Dedifferentiated amniotic fluid mesenchymal stem cell (primary cell): ENCODE measurements around the gene ATP2A3.

ENCODE experiments used
- DNase-seq: peaks from one replicate; pipeline ENCODE4 v3.0.0-alpha.2; 2016; ENCODE audit errors: extremely low spot score

Gene ATP2A3

DNA sequence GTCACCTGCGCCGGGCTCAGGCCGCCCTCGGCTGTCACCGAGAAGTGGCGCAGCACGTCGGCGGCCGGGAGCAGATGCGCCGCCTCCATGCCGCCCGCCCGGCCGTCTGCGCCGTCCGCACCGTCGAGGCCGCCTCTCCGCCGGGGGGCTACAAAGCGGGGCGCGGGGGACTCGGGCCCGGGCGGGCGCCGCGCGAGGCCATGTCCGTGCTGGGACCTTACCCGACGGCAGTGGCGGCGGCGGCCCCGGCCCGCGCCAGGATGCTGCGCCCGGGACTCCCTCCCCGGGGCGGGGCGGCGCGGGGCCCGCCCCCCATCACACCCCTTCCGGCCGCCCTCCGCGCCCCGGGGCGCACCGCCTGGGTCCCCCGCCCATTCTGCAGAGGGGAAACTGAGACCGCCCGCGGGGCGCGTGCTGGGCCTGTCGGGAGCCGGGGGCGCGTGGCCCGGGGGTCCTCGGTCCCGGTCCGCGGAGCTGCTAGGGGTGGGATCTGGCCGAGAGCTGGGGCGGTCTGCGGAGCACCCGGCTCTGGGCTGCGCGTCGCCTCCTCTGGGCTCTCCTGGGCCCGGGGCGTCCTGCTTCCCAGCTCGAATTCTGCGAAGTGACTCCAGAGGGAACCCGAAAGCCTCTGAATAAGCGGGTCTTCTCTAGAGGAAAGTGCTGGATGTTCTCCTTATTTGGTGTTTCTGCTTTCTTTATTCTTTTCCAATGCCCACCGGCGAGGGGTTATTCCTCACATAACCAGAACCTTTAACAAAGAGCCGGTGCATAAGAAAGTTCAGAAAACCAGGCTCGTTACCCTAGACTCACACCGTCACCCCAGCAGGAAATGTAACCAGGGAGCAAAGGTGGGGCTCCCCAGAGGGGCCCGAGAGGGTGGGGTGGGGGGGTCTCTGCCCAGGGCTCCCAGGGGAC is at the start of gene ATP2A3:
TSS of gene ATP2A3 (minus strand) at position 235 of the 915 bp plus-strand sequence. CDS start at position 89, 146 bp downstream.
- no peak for DNase-seq

DNA sequence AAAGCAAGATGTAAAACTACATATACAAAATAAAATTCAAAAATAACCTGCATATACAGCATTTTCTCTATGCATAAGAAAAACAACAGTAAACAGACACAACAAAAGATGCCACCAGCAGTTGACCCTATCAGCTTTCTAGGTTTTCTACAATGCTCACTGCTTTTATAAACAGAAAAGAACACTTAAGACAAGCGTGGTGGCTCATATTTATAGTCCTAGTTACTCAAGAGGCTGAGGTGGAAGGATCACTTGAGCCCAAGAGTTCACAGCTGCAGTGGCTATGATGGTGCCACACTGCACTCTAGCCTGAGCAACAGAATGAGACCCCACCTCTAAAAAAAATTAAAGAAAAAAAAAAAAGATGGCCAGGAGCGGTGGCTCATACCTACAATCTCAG is 46.5 kb upstream of the ATP2A3 start:
- DNase-seq, result no peak

DNA sequence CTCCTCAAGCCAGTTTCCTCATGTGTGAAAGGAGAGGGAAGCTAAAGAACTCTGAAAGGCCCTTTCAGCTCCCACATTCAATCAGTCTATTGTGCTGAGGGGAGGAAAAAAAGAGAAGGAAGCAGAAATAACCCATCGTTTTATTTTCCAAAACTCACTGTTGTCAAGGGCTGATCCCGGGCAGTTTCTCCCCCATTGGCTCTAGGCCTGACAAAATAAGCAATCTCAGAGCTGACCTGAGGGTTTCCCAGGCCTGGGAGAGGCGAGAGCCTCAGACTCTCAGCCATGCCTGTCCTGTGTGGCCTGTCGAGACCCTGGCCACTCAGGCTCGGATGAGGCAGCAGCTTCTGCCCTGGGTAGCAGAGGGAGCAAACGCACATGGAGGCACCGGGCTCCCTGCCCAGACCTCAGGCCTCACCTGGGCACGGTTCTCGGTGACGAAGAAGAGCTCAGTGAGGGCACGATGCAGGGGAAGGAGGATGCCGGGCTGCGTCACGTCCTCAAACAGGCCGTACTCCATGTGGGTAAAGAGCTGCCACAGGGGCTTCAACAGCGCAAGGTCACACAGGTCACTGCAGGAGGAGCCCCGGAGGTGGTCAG is 45.0 kb upstream of the ATP2A3 start:
- no peak for DNase-seq

- no peak for DNase-seq
Observed at GRCh38 chr17:4008441-4009185, 44.4 kb upstream of the ATP2A3 start.

DNA sequence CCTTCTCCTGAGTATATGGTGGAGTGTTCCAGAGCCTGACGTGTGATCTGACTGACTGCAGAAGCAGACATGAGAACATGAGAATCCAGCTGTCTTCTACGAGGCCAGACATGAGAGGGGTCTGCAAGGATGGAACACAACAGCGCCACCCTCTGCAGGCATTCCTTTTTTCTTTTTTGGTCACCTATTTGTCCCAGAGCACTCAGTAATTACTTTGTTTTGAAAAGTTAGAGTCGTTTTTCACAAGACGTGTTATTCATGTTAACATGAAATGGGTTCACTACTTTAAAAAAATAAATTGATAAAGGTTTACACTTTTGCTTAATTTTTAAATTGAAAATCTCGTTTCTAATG is 43.8 kb upstream of the ATP2A3 start:
- no peak for DNase-seq

- no peak for DNase-seq
Observed at GRCh38 chr17:4007346-4008081, 43.3 kb upstream of the ATP2A3 start.

GRCh38 chr17:4006745-4007211 is 42.5 kb upstream of the ATP2A3 start:
- DNase-seq, result no peak

- no peak for DNase-seq
Observed at GRCh38 chr17:4006165-4006589, 41.9 kb upstream of the ATP2A3 start.

DNA sequence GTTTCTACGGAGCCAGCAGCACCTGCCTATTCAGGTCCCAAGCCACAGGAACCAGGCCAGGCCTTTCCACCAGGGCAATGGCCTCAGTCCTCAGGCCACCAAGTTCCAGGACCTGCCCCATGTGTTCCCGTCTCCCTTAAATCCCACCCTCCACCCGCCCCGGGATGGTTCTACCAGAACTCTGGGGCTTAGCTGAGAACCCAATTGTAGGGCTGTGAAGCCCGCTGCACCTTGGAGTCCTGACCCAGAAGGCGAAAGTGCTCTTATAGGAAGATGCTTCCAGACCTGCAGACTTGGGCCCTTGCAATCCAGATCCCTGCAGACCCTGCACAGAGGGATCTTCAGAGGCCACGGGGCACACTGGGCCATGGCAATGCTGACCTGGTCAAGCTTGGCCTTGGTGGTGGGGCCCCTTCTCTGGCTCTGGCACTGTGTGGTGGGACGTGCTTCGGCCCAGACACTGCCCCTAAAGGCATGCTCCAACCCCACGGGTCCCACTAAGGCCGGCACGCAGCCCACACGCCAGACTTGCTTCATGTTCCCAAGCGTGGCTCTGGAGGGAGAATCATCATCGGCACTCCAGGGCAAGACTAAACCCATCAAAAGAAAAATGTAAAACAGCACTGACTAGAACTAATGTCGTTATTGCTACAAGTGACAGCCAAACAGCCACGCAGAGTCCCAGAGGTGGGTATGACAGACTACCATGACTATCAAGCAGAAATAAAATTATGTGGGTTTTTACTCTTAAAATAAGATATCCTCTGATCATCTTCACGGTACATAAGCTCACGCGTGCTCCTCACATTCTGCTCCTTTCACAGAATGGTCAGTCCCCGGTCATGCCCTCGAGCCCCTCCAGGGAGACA is 41.3 kb upstream of the ATP2A3 start:
- no peak for DNase-seq

- no peak for DNase-seq
Observed at GRCh38 chr17:4004517-4005295, 40.5 kb upstream of the ATP2A3 start.

GRCh38 chr17:4003501-4004421 is 39.5 kb upstream of the ATP2A3 start:
- DNase-seq, result no peak

DNA sequence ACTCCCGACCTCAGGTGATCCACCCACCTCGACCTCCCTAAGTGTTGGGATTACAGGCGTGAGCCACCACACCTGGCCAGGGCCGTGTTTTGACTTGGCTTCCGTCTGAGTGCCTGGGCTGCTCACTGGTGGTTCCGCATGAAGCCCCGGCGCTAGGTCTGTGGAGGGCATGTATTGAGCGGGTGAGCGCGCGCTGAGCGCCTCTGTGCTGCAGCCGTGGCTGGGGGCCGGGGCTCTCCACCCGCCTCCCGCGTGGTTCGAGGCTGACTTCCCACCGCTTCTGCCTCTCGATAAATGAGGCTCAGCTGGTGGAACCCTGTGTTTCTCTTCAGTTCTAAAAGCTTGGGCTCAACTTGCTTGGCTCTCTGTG is 38.9 kb upstream of the ATP2A3 start:
- DNase-seq, result no peak

GRCh38 chr17:4001048-4001590 is 36.9 kb upstream of the ATP2A3 start:
- DNase-seq, result no peak

DNA sequence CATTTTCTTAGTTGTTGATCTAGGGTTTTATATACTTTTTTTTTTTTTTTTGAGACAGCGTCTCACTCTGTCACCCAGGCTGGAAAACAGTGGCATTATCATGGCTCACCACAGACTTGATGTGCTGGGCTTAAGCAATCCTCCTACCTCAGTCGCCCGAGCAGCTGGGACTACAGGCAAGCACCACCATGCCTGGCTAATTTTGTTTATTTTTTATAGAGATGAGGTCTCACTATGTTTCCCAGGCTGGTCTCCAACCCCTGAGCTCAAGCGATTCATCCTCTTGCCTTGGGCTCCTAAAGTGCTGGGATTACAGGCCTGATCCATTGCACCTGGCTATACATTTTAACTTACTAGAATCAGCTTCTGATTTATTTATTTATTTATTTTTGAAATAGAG is 34.2 kb upstream of the ATP2A3 start:
- no peak for DNase-seq

DNA sequence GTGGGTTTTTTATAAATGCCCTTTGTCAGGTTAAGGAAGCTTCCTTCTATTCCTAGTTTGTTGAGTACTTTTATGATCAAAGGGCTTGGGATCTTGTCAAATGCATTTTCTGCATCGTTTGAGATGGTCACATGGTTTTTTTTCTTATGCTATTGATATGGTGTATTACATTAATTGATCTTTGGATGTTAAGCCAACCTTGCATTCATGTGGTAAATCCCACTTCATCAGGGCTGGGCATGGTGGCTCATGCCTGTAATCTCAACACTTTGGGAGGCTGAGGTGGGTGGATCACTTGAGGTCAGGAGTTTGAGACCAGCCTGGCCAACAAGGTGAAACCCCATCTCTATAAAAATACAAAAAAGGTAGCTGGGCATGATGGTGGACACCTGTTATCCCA is 30.8 kb upstream of the ATP2A3 start:
- no peak for DNase-seq

GRCh38 chr17:3994221-3994576 is 30.0 kb upstream of the ATP2A3 start:
- DNase-seq, result no peak

DNA sequence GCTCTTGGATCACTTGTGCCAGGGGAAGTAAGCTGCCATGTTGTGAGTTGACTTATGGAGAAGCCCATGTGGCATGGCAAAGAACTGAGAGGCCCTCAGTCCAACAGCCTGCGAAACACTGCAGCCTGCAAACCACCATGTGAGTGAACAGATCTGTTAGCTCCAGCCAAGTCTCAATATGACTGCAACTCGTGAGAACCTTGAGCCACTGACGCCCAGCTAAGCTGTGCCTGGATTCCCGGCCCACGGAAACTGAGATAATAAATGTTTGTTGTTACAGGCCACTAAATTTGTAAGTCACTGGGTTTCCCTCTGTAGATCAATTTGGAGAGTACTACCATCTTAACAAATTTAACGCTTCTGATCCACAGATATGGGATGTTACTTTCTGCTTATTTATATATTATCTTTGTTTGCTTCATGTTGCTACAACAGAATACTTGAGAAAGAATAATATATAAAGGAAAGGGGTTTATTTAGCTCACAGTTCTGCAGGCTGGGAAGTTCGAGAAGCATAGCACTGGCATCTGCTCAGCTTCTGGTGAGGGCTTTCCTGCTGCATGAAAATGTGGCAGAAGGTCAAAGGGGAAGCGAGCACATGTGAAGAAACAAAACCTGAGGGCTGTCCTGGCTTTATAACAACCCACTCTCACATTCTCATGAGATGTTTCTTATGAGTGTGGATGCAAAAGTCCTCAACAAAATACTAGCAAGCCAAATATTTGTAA is 29.4 kb upstream of the ATP2A3 start:
- DNase-seq, result no peak

DNA sequence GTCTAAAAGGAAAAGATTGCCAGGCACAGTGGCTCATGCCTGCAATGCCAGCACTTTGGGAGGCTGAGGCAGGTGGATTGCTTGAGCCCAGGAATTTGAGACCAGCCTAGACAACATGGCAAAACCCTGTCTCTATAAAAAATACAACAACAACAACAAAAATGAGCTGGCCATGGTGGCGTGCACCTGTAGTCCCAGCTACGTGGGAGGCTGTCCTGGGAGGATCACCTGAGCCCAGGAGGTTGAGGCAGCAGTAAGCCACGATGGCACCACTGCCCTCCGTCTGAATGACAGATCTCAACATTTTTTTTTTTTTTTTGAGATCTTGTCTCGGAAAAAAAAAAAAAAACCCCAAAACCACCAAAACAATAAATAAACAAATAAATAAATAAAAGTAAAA is 28.1 kb upstream of the ATP2A3 start:
- no peak for DNase-seq
